Measurements from ENCODE around the gene PAOX.
A peak's percentile ranks its signal among the peaks of the same experiment; 100 is the strongest.

Gene PAOX

GRCh38 chr10:133391761-133392518, 12.9 kb downstream of the PAOX start:
- DNase-seq (ENCODE audit: low read depth, low spot score), result no peak
- no peak for TF ChIP-seq CTCF (IDR thresholded peaks at IDR 0.05; ENCODE audit: low read depth, low read length)
- in situ Hi-C loops (cut with HindIII; ENCODE audit: low sequenced_read_pairs), result no loop called here
- H3K4me3 ChIP-seq (ENCODE audit: low read depth, low read length), result no peak overlapping the region

- no peak for DNase-seq (ENCODE audit: low read depth, low spot score)
- peak overlapping the region; percentile 81 for H3K4me3 ChIP-seq (ENCODE audit: low read depth, low read length)
- TF ChIP-seq CTCF (IDR thresholded peaks at IDR 0.05; ENCODE audit: low read depth, low read length), result no peak
- in situ Hi-C loops (cut with HindIII; ENCODE audit: low sequenced_read_pairs), result no loop called here
These were observed 14.5 kb downstream of the PAOX start for GRCh38 chr10:133393401-133394063.

GRCh38 chr10:133394064-133394663, 15.1 kb downstream of the PAOX start, which contains the start of gene MTG1:
Gene MTG1, plus strand, starts transcription at chr10:133394157. Its CDS starts 64 bp downstream, at chr10:133394221.
- DNase-seq (ENCODE audit: low read depth, low spot score), result peak; percentile 90
- peak within 1 kb of the TSS; percentile 81 for H3K4me3 ChIP-seq (ENCODE audit: low read depth, low read length)
- in situ Hi-C loops (cut with HindIII; ENCODE audit: low sequenced_read_pairs), result no loop called here
- TF ChIP-seq CTCF (IDR thresholded peaks at IDR 0.05; ENCODE audit: low read depth, low read length), result no peak

- in situ Hi-C loops (cut with HindIII; ENCODE audit: low sequenced_read_pairs), result no loop called here
- peak overlapping the region; percentile 81 for H3K4me3 ChIP-seq (ENCODE audit: low read depth, low read length)
- no peak for TF ChIP-seq CTCF (IDR thresholded peaks at IDR 0.05; ENCODE audit: low read depth, low read length)
- no peak for DNase-seq (ENCODE audit: low read depth, low spot score)
These were observed 15.7 kb downstream of the PAOX start for GRCh38 chr10:133394801-133395221.

- no peak overlapping the region for H3K4me3 ChIP-seq (ENCODE audit: low read depth, low read length)
- in situ Hi-C loops (cut with HindIII; ENCODE audit: low sequenced_read_pairs), result no loop called here
- no peak for TF ChIP-seq CTCF (IDR thresholded peaks at IDR 0.05; ENCODE audit: low read depth, low read length)
- no peak for DNase-seq (ENCODE audit: low read depth, low spot score)
These were observed 17.1 kb downstream of the PAOX start for GRCh38 chr10:133396035-133396624.

GRCh38 chr10:133397938-133398337, 18.9 kb downstream of the PAOX start:
- TF ChIP-seq CTCF (IDR thresholded peaks at IDR 0.05; ENCODE audit: low read depth, low read length), result no peak
- in situ Hi-C loops (cut with HindIII; ENCODE audit: low sequenced_read_pairs), result no loop called here
- DNase-seq (ENCODE audit: low read depth, low spot score), result no peak
- H3K4me3 ChIP-seq (ENCODE audit: low read depth, low read length), result no peak overlapping the region

Measured in astrocyte of the spinal cord (primary cell).